ENCODE results near the gene COG5.
A peak's percentile ranks its signal among the peaks of the same experiment; 100 is the strongest.
"Not testable (repeated sequence)": the region's sequence is repeated elsewhere in the genome, so short reads cannot be mapped to it uniquely, and the experiment has no call there.

The COG5 gene

GRCh38 chr7:107158028-107158427 lies 405.7 kb downstream of the COG5 start:
- no peak for DNase-seq (ENCODE audit: low spot score)

GRCh38 chr7:107157091-107157490 lies 406.6 kb downstream of the COG5 start:
- no peak for DNase-seq (ENCODE audit: low spot score)

- not testable (repeated sequence) for DNase-seq (ENCODE audit: low spot score)
Measured at GRCh38 chr7:107155726-107156125, 408.0 kb downstream of the COG5 start.

- no peak for DNase-seq (ENCODE audit: low spot score)
Measured at GRCh38 chr7:107154826-107155225, 408.9 kb downstream of the COG5 start.

GRCh38 chr7:107152011-107152410 lies 411.7 kb downstream of the COG5 start:
- DNase-seq (ENCODE audit: low spot score) = peak; percentile 74
